EL (cell line): Measurements from ENCODE around the gene COIL.

ENCODE experiments used
- DNase-seq: peaks from one replicate; pipeline ENCODE4 v3.0.0-alpha.2; 2016

COIL gene

GRCh38 chr17:56933868-56934267 is 27.0 kb downstream of the COIL start:
- DNase-seq, result no peak

GRCh38 chr17:56933151-56933745 is 27.6 kb downstream of the COIL start:
- DNase-seq, result no peak

- no peak for DNase-seq
Observed at GRCh38 chr17:56930739-56931337, 30.0 kb downstream of the COIL start.

GRCh38 chr17:56929362-56929969 is 31.4 kb downstream of the COIL start:
- no peak for DNase-seq

GRCh38 chr17:56928586-56928985 is 32.3 kb downstream of the COIL start:
- DNase-seq, result no peak

- DNase-seq, result no peak
Observed at GRCh38 chr17:56926704-56927103, 34.1 kb downstream of the COIL start.

GRCh38 chr17:56926270-56926669 is 34.6 kb downstream of the COIL start:
- DNase-seq, result no peak

GRCh38 chr17:56925088-56925487 is 35.8 kb downstream of the COIL start:
- no peak for DNase-seq

GRCh38 chr17:56919717-56920116 is 41.1 kb downstream of the COIL start:
- DNase-seq, result no peak

- DNase-seq, result no peak
Observed at GRCh38 chr17:56918916-56919315, 41.9 kb downstream of the COIL start.

GRCh38 chr17:56917559-56918296 is 43.1 kb downstream of the COIL start:
- DNase-seq, result no peak

GRCh38 chr17:56914581-56915273 is 46.1 kb downstream of the COIL start:
- DNase-seq, result no peak

GRCh38 chr17:56913867-56914580 is 46.8 kb downstream of the COIL start, which contains the start of gene TRIM25:
Gene TRIM25, minus strand, starts transcription at chr17:56914049. Its CDS starts 61 bp downstream, at chr17:56913988.
- peak; percentile 93 for DNase-seq

- no peak for DNase-seq
Observed at GRCh38 chr17:56913353-56913866, 47.4 kb downstream of the COIL start.

- DNase-seq, result no peak
Observed at GRCh38 chr17:56913000-56913311, 47.9 kb downstream of the COIL start.

- peak; percentile 41 for DNase-seq
Observed at GRCh38 chr17:56912105-56912999, 48.5 kb downstream of the COIL start.

- no peak for DNase-seq
Observed at GRCh38 chr17:56910509-56911235, 50.2 kb downstream of the COIL start.

- no peak for DNase-seq
Observed at GRCh38 chr17:56909742-56910508, 50.9 kb downstream of the COIL start.

GRCh38 chr17:56908001-56908542 is 52.8 kb downstream of the COIL start:
- no peak for DNase-seq
